ENCODE data around the gene TP53TG5. TPM values are rescaled to one million over a fixed set of nuclear protein-coding genes. Genes with fewer than 3 reads are reported as not detected.

The TP53TG5 gene
- total and polyA plus RNA-seq, 2 of the 8 experiments (the other 6 are each of a cell fraction or from before 2014, with no cell fraction given), result not detected

DNA sequence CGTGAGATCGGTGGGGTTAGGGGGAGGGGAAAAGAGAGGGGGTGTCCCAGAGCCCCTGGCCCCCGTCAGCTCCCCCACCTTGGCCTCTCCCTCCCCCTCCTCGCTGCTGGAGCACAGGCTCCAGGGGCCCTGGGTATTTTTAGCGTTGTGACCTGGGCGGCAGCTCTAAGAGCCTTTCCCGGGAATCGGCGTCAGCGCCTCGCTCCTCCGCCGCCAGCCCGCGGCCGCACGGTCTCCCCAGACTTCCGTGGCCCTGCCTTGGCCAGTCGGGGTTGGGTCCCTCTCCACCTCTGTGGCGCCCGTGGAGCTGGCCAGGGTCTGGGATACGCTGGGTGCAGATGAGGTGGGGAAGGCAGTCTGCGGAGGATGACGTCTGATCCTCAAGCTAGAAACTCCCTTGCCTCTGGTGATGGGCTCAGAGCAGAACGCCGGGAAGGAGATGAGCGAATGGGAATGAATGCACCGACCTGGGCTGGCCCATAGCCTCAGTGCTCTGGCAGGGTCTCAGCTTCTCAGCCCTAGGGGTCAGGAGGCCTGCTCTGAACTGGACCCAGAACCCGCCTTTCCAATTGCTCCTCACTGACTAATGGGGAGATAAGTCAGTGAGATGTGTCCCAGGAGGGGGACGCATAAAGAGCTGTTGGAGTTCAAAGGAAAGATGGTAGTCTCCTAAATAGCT, 29.1 kb upstream of the TP53TG5 start (continued):
- no peak for TF ChIP-seq CHD7 (IDR thresholded peaks at IDR 0.05; ENCODE audit: insufficient replicate concordance, low read length)
- no peak for TF ChIP-seq SP4 (IDR thresholded peaks at IDR 0.05; ENCODE audit: low read length)
- TF ChIP-seq TEAD4 (IDR thresholded peaks at IDR 0.05; ENCODE audit: low read depth, low read length), result no peak
- no peak for TF ChIP-seq KDM4A (IDR thresholded peaks at IDR 0.05; ENCODE audit: low read depth, low read length, severe bottlenecking)
- no peak for TF ChIP-seq SP2 (IDR thresholded peaks at IDR 0.05; ENCODE audit: low read length)
- TF ChIP-seq YY1 (IDR thresholded peaks at IDR 0.05; ENCODE audit: low read depth, low read length), result no peak
- TF ChIP-seq SIRT6 (IDR thresholded peaks at IDR 0.05; ENCODE audit: low read length), result no peak
- TF ChIP-seq JUN (IDR thresholded peaks at IDR 0.05; ENCODE audit: low read depth, low read length), result no peak
- TF ChIP-seq HDAC6 (IDR thresholded peaks at IDR 0.05; ENCODE audit: low read depth, low read length), result no peak
- no peak; the same call in 1 of the 2 replicates for TF ChIP-seq CREB1 (IDR thresholded peaks at IDR 0.05)
- no peak for TF ChIP-seq GTF2F1 (IDR thresholded peaks at IDR 0.05; ENCODE audit: borderline replicate concordance, low read depth, low read length)
- TF ChIP-seq POU5F1 (IDR thresholded peaks at IDR 0.05; ENCODE audit: low read depth, low read length), result no peak
- TF ChIP-seq KDM5A (IDR thresholded peaks at IDR 0.05; ENCODE audit: low read length), result no peak

Measured in H1 (cell line).